Keratinocyte (primary cell): ENCODE measurements around the gene CTNND2.

Experiments
- CTCF ChIP-seq, 3 experiments: IDR thresholded peaks in 1 of 3; conservative IDR thresholded peaks in 1 of 3; optimal IDR thresholded peaks in 1 of 3; 2 replicates in 2 of 3; 3 replicates in 1 of 3; pipeline versions ENCODE3 to v1.5.1; 2011; ENCODE audit warnings: low read length in 3 of 3, mild to moderate bottlenecking in 3 of 3, moderate library complexity in 2 of 3, control low read depth in 1 of 3, inconsistent platforms in 1 of 3; ENCODE audit not compliant: insufficient read depth in 2 of 3; ENCODE audit errors: extremely low read depth in 1 of 3
- EZH2 ChIP-seq: IDR thresholded peaks from one replicate; pipeline ENCODE4 v1.6.1; 2012; ENCODE audit warnings: inconsistent platforms, mild to moderate bottlenecking, low read length, moderate library complexity

- TF ChIP-seq CTCF (optimal IDR thresholded peaks at IDR 0.05 in 1 of 3, IDR thresholded peaks at IDR 0.05 in 1 of 3, conservative IDR thresholded peaks at IDR 0.05 in 1 of 3; ENCODE audit: extremely low read depth in 1 of 3, insufficient read depth in 2 of 3, low read length in 3 of 3) (no peak), EZH2 (no peak)
These were observed 663.7 kb downstream of the CTNND2 start for GRCh38 chr5:11240293-11241190.
